GM11168 (cell line): ENCODE measurements around the gene EPHB1.
"Not testable (repeated sequence)": the region's sequence is repeated elsewhere in the genome, so short reads cannot be mapped to it uniquely, and the experiment has no call there.

Experiments
- in situ Hi-C: fragments of 300-500 bp; cut with MboI; formaldehyde crosslinking; loops from one replicate; pipeline ENCODE4 v1.12.0; 2022; ENCODE audit warnings: low sequenced_read_pairs; ENCODE audit not compliant: unreplicated experiment

EPHB1 gene

DNA sequence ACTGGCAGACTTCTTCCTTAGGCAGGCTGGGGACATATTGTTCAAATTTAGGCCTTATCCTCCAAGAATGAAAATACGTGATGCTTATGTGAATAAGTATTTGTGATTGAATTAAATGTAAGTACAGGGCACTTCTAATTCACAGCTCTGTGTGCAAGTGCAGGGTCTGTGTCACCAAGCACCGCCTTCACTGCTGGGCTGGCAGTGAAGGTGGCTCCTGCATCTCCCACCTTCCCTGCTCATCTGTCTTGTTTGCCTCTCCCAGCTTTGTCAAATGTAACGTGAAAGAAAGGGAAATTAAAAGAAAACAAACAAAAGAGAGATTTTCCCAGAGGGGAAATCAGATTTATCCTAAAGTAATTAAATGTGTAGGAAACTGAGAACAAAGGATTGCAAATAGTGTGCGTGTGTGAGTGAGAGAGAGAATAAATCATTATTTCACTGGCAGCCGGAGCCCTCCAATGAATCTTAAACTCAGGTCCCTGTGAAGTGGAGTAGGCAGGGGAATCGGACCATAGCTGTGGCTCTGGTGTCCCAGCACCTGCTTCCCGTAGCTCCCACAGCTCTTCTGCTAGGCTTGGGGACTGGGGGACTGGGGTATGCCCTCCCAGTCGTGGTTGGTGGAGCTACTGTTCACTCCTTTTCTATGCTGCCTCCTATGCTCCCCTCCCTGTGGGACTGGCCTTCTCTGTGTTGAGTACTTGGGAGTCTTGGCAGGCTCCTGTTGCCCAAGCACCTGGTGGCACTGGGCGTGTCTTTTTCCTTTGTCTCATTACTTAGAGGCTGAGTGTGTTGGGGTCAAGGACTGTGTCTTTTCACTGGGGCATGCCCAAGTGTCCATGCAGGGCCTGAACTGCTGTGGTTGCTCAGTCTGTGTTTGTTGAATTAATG is 222.2 kb downstream of the EPHB1 start:
- in situ Hi-C loops: no loop called here

DNA sequence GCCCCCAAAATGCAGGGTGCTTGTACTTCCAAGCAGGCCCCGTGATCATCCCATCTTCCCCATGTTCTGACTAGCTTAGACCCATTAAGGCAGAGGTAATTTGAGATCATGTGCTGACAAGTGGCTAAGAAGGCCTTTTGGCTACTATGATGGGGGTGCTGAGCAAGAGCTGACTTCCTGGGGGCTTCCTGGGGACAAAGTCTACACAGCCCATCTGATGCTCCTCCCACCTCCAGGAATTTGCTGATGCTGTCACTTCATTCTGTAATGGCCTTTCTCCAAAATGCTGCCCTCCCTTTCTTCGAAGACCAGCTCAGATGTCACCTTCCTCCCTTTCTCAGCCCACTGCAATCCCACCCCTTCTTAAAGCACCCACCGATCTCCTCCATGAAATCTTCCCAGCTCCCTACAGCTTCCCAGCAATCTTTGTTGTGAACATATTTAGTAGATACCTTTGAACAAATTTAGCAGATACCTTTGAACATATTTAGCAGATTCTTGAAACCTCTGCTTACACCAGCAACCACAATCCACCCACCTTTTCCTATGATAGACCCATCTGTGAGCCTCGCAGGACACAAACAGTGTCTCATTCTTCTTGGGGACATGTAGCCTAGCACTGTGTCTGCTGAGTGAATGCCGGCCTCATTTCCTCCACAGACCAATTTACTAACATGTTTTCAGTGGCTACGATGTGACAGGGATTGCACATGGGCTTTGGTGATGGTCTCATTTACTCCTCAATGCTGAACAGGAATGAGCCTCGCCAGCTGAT is 223.3 kb downstream of the EPHB1 start:
- in situ Hi-C loops: no loop called here

DNA sequence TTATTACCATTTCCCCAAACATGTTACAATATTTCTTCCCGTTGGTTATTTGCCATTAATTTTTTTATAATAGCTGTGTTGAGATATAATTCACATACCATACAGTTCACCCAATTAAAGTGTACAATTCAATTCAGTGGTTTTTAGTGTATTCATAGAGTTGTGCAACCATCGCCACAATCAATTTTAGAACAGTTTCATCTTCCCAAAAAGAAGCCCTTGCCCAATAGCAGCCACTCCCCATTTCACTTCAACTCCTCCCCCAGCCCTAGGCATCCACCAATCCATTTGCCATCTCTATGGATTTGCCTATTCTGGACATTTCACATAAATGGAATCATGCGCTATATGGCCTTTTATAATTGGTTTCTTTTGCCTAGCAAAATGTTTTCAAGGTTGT is 225.1 kb downstream of the EPHB1 start:
- in situ Hi-C loops: no loop called here

DNA sequence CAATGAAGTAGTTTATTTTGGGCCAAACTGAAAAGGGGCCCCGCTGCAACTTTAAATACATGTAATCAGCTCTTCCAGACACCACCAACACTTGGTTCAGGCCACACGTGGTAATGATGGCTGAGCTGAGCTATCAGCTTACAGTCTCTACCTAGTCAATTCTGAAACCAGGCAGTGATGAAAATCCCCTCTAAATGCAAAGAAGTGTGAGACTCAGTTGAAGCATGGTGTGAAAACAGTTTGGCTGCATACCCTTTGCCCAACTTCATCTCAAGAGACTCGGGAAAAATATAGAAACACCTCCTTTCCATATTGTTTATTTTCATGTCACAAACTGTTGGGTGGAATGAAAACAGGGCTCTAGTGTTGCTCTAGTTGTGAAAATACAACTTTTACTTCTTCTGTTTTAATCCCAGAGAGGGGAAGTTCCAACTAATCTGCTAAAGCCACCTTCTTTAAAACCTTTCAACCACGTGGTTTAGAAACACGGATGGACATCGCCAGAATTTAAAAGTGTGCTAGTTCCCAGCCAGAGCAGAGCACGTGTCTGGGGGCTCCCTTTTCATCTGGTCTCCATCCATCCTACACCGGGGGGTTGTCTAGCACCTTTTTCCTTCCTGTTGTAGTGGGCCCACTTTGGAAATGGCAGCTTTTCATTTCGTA is 229.1 kb downstream of the EPHB1 start:
- in situ Hi-C loops: no loop called here

DNA sequence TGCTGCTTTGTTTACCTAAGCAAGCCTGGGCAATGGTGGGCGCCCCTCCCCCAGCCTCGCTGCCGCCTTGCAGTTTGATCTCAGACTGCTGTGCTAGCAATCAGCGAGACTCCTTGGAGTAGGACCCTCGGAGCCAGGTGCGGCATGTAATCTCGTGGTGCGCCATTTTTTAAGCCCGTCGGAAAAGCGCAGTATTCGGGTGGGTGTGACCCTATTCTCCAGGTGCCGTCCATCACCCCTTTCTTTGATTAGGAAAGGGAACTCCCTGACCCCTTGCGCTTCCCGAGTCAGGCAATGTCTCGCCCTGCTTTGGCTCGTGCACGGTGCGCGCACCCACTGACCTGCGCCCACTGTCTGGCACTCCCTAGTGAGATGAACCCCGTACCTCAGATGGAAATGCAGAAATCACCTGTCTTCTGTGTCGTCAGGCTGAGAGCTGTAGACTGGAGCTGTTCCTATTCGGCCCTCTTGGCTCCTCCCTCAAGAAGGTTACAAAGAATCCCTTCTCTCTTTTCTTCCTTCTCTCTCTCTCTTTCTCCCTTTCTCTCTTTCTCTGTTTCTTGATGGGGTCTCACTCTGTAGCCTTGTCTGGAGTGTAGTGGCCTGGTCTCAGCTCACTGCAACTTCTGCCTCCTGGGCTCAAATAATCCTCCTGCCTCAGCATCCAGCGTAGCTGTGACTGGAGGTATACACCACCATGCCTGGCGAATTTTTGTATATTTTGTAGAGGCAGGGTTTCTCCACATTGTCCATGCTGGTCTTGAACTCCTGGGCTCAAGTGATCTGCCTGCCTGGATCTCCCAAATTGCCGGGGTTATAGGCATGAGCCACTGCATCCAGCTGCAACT is 235.9 kb downstream of the EPHB1 start:
- in situ Hi-C loops: not testable (repeated sequence)

DNA sequence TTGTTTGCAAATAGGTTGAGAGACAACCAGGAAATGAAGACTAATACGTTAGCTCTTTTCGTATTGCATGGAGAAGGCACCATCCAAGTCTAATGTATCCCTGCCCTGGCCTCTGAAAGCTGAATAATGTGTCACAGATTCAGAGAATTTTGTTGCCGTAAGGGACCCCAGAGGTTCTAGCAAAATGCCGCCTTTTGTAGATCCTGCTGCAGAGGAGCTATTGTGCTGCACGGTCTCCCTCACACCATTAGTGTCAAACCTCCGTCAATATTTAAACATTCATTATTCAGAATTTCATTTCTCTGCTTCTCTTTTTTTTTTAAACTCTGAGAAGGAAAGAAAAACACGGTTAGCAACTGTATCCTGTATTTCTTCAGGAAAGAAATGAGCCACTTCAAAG is 238.7 kb downstream of the EPHB1 start:
- in situ Hi-C loops: no loop called here

DNA sequence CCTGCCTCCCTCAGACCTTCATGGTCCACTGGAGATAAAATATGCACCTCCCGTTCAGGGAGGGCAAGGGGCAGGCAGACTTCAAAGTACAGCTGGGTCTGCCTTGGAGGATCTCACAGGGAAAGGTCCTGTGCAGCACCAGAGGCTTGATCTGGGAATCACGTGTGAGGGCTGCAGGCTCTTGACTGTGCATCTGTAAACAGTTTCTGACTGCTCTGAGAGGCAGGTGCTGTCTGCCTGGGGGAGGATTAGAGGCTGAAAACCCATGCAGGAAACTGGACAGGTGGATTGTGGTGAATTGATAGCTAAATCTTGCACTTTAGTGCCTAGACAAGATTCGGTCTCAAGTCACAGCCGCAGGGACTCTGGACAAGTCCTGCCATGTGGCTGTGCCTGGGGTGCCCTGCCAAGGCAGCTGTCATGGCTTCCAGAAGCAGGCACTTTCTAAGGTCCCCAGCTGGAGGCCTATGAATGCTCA is 239.3 kb downstream of the EPHB1 start:
- in situ Hi-C loops: no loop called here

DNA sequence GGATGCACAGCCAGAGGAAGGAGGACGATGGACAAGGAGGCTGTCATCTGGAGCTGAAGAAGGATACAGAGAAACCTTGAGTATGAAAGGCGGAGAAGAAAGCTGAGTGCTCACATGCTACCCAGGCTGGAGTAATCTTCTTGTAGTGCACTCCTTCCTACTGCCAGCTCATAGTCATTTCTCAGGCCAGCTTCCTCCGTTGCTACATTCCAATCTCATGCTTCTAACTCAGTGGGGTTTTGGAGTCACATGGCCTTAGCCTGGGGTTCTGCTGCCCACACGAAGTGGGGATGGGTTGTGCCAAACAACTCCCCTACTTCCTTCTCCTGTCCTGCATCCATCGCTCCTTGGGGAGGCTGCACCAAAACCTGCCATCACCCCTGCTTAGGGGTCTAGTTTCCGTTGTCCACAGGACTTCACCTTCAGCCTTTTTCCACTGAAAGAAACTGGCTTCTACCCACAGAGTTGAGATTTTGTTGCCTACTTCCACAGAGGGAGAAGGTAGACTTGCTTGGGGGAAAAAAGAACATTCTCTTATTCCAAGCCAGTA is 239.9 kb downstream of the EPHB1 start:
- in situ Hi-C loops: no loop called here

DNA sequence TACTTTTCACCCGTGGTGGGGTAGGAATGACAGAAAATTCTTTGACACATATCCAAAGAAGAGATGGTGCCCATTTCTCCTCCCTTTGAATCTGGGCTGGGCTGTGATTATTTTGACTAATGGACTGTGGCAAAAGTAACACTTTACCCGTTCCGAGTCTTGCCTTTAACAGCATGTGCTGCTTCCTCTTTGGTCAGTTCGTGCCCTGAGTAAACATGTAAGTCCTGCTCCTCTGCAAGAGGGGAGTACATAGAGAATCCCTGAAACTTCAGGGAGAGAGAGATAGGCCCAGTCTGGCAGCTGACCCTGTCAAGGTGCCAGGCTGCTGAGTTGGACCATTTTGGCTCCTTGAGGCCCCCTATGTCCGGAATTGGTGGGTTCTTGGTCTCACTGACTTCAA is 243.1 kb downstream of the EPHB1 start:
- in situ Hi-C loops: no loop called here

DNA sequence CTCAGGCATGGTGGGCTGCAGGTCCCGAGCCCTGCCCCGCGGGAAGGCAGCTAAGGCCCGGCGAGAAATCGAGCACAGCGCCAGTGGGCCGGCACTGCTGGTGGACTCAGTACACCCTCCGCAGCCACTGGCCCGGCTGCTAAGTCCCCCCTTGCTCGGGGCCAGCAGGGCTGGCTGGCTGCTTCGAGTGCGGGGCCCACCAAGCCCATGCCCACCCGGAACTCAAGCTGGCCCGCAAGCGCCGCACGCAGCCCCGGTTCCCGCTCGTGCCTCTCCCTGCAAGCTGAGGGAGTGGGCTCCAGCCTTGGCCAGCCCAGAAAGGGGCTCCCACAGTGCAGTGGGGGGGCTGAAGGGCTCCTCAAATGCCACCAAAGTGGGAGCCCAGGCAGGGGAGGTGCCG is 244.5 kb downstream of the EPHB1 start:
- in situ Hi-C loops: not testable (repeated sequence)

DNA sequence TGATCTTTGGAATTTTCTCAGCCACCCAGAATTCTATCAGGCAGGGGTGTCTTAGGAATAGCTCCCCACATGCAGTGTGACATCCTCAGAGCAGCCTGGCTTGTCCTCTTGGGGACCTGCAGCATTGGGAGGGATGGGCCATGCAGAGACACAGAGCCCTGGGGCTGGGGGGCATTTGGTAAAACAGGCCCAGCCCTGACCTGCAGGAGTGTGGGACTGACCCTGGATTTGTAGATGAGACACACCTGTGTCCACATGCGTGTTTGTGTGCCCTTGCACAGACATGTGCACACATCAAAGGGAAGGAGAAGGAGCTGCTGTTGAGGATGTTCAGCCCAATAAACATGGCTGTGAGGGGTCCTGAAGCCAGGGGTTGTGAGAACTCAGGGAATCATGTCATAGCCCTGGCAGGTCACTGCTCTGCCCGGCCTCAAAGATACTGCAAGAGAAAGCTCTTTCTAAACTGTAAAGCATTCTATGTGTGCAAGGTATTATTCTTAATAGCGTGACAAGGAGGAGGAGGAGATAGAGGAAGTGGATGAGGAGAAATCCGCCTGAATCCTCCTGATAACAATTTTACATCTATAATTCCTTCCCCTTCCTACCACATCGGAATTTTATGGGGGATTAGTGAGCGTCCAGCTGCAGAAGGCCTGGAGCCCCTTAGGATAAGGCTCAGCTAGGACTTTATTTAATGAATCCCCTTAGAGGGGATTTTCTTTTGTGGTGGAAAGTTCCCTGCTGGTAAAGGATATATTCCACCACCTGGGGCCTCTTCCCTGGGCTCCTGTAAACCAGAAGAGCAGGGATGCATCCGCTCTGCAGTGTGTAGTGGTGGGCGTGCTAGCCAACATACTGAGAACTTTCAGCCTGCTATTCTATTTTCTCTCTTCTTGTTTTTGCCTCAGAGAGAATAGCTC is 245.5 kb downstream of the EPHB1 start:
- in situ Hi-C loops: no loop called here

DNA sequence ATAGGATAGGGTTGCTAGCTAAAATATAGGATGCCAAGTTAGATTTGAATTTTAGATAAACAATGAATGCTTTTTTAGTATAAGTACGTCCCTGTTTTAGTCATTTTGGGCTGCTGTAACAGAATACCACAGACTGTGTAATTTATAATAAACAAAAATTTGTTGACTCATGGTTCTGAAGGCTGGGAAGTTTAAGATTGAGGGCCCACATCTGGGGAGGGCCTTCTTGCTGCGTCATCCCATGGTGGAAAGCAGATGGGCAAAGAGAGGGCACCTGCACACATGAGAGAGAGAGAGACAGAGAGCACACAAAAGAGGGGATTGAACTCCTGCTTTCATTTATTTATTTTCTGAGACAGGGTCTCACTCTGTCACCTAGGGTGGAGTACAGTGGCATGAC is 246.5 kb downstream of the EPHB1 start:
- in situ Hi-C loops: no loop called here

DNA sequence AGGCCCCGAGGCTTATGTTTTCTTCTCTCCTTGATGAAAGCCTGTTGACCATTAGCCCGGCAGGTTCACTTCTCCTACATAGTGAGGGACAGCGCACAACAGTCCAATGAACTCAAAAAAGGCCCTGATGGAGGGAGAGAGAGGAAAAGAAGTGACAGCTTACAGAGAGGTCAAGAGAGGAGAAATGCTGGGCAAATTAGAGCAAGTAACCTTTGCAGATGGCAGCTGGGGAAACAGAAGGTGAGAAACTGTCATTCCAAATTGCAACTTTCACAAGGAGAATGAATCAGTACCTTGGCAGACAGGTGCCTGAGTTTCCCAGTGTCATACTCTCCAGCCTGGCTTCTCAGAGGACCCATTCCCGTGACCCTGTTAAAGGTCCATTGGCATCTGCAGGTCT is 252.0 kb downstream of the EPHB1 start:
- in situ Hi-C loops: no loop called here

DNA sequence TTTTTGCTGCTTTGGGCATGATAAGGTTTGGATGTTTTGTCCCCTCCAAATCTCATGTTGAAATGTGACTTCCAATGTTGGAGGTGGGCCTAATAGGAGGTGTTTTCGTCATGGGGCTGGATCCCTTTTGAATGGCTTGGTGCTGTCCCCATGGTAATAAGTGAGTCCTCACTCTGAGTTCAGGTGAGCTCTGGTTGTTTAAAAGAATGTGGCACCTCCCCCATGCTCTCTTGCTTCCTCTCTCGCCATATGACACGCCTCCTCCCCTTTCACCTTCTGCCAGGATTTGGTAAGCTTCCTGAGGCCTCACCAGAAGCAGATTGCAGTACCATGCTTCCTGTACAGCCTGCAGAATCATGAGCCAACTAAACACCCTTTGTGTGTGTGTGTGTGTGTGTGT is 255.5 kb downstream of the EPHB1 start:
- in situ Hi-C loops: no loop called here

DNA sequence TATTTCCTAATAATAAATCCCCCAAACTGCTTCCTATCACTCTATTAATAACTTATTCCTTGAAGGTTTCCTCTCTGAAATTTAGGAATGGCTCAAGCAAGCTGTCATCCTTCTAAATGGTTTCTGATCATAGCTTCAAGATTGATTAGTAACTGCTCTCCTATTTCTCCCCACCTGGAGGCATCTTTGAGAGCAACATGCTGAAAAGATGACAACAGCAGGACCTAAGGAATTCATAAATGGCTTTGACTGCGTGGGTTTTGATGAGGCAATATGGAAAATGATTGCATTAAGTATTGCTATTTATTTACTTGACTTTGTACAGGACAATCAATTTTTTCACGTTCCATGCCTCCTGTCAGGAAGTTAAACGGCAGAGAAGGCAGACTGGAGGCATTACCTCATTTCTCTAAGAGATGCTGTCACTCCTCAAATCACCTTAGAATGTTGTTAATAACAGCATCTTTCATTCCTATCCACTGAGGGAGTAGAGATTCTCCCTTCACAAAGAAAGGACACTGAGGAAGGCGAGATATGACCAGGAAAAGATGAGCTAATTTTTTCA is 256.4 kb downstream of the EPHB1 start:
- in situ Hi-C loops: no loop called here

DNA sequence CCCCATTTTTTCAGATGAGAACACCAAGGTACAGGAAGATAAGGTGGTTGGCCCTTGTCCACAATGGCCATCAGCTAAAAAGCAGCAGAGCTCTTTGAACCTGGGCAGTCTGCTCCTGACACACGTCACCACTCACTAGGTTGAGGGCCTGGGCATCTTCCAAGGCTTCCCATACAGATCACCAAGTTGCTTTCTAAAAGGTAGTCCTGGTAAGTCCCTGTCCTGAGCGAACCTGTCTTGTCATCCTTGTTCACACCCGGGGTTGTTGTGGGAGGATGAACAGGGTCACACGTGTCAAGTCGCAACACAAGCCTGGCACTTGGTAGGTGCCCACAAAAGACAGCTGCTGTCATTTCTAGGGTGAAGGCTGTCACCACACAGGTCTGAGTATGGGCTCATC is 260.4 kb downstream of the EPHB1 start:
- in situ Hi-C loops: no loop called here

DNA sequence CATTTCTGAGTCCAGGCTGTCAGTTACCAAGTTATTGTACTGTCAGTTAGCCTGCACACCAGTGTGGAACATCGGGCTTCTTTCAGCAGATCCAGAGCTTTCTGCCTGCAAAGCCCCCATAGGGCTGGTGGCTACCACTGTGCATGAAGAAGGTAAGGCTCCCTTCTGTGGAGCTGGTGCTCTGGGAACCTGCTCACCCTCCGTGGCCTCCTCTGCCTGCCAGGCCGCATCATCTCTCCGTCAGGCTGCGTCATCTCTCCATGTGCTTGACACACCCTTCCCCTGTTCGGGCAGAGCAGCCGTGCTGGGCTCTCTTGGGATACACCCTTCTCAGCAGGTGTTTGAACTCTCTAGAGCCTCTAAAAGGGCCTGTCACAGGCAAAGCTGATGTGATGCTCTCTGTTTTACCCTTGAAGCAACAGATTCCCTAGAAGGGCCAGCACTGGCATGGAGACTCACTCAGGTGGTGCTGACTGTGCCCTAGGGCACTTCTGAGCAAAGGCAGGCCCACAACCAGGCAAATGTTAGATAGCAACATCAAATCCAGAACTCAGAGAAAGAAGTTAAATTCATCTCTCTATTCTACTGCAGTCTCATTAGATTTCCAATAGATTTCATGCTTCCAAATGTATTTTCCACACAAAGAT is 261.1 kb downstream of the EPHB1 start:
- in situ Hi-C loops: no loop called here

DNA sequence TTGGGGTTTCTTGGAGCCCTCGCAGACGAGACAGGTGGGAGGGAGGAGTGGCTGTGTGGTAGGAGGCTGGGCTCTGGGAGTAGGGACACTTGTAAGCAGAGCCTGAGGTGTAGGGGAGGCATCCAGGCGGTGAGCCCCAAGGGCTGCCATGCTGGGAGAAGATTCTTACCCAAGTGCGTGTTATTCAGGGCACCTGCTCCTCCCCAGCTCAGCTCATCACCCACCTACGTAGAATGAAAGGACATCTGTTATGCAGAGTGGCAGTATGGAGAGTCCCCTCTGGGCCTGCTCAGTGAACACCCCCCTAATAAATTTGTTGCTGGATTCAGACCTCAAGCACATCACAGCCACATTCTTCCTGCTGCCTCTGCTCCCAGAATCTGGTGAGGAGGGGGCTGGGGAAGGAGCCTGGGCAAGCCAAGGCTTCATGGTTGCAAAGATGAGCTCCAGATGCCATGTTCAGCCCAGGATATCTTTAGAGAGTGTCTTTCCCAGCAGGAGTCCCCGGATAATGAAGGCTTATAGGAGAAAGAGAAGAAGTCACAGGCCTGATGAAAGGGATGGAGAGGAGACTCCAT is 261.8 kb downstream of the EPHB1 start:
- in situ Hi-C loops: no loop called here
